HG02884 (cell line): ENCODE measurements around the gene MCEE.
"Not testable (repeated sequence)": the region's sequence is repeated elsewhere in the genome, so short reads cannot be mapped to it uniquely, and the experiment has no call there.

Experiments used
- ATAC-seq: cut with Tn5 transposase; IDR thresholded peaks from one replicate; pipeline ENCODE4 v1.9.1; 2021; ENCODE audit warnings: mild to moderate bottlenecking, moderate library complexity; ENCODE audit not compliant: unreplicated experiment

Gene MCEE

DNA sequence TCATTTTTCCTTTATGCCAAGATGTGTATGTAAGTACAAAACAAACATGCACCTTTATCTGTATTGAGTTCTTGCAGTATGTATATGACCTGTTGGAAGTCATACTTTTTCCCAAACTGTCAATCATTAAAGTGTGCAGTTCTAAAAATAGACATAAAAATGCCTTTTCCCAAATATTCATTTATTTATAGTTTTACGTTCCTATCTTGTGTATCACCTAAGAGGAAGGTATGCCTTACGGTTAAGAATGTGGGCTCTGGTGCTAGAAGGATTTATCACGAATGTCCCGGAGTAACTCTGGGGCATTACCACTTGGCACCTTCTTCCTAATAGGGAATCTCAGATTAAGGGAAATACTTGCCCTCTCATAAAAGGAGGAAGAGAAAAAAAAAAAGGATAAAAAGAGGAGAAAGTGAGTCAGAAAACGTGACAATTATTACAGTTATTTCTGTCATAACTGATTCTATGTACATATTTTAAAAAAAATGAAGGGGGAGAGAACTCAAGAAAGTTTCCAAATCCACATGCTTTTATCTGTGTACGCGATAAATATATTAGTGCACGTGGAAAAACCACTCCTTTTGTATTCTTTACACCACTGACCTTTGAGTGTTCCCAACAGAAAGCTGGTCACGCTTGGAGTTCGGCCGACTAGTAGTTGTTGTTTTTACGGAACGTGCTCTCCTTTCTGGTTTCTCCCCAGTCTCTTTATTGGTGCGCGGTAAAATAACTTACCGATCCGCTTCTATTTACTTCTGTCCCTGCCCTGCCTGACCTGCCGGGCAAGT is 721 bp downstream of the MCEE start:
- no peak for ATAC-seq

DNA sequence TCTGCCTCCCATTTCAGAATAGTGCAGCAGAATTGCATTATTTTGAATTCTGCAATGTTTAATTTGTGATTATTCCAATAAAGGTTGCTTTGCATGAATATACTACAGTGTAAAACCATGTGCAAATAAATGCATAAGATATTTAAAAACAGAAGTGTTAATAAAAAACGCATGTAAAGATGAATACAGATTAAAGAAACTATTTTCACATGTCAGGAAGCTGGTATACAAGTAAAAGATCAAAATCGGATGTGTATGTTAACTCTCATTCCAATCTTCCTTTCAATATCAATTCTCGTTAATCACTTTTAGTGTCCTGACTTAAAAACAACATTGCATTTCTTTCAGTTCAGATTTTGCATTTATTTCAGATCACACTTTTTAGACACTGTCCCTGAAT is 3.1 kb downstream of the MCEE start:
- no peak for ATAC-seq

DNA sequence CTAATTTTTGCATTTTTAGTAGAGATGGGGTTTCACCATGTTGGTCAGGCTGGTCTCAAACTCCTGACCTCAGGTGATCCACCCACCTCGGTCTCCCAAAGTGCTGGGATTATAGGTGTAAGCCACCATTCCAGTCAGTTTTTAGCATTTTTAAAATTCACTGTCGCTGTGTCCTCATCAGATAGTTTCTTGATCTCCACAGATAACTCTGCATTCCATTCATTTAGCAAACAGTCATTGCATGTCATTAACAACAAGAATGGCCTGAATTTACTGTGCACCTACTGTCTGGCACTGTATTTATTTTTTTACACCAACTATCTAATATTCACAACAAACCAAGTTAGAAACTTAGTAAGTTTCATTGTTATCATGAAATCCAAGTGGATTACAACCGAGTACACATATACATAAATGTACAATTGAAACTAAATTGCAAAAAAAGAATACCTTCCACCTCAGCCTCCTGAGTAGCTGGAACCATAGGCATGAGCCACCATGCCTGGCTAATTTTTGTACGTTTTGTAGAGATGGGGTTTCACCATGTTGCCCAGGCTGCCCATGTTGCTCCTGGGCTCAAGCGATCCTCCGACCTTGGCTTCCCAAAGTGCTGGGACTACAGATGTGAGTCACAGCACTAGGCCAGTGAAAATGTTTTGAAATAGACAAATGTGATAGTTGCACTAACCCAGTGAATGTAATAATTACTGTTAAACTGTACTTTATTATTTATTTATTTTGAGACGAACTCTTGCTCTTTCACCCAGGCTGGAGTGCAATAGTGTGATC is 4.3 kb downstream of the MCEE start:
- ATAC-seq = no peak

DNA sequence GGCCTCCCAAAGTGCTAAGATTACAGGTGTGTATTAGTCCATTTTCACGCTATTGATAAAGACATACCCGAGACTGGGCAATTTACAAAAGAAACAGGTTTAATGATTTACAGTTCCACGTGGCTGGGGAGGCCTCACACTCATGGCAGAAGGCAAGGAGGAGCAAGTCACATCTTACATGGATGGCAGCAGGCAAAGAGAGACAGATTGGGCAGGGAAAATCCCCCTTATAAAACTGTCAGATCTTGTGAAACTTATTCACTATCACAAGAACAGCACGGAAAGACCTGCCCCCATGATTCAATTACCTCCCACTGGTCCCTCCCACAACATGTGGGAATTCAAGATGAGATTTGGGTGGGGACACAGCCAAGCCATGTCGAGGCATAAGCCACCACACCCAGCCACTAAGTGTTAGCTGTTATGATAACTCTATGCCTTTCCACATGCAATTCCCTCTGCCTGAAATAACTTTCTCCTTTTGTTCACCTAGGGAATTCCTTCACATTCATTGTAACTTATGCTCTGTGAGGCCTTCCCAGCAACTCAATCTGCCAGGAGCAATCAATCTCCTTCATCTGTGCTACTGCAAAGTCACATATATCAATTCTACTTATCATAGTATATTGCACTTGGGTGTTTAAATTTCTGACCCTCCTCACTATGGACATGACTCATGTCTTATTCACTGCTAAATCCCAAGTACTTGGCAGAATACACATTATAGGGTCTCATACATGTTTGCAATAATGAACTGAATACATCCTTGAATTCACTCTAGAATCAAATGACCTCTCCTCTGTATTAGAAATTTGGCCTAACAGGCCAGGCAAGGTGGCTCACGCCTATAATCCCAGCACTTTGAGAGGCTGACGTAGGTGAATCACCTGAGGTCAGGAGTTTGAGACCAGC is 7.4 kb downstream of the MCEE start:
- ATAC-seq = no peak

GRCh38 chr2:71121479-71121878 is 8.6 kb downstream of the MCEE start:
- ATAC-seq = no peak

DNA sequence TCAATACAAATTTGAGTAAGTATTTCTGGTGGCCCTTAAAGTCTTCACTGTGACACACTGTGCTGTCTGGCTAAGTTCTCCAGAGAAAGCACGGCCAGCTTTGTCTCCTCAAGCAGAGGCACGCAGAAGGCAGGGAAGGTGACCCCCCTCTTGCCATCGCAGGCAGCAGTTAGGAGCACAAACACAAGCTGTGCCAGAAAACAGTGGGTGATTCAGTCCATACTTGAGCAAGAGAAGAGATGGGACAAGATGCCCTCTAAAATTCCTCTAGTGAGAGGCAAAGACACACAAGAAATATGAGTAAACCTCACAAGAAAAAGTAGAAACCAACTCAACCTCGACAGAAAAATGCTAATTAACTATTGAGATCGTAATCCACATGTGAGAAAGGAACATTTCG is 9.8 kb downstream of the MCEE start:
- ATAC-seq = no peak

- ATAC-seq = no peak
Measured at GRCh38 chr2:71117063-71117462, 13.0 kb downstream of the MCEE start.

GRCh38 chr2:71113843-71114242 is 16.2 kb downstream of the MCEE start:
- ATAC-seq = no peak

GRCh38 chr2:71108091-71108490 is 21.9 kb downstream of the MCEE start:
- ATAC-seq = no peak

- ATAC-seq = not testable (repeated sequence)
Measured at GRCh38 chr2:71106463-71106862, 23.6 kb downstream of the MCEE start.

DNA sequence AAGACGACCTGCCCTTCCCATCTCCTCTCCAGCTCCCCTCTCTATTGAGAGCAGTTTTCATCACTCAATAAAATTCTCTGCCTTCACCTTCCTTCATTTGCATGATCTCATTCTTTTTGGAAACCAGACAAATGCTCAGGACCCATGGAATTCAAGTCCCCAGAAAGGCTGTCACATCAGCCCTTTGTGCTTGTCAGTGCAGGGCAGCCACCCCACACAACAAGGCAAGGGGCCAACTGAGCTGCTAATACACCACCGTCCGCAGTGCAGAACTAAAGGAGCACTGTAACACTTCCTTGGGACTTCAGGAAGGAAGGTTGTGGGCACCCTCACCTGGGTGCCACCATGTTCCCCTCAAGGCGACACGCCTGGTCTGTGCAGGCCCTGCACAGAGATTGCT is 26.2 kb downstream of the MCEE start:
- ATAC-seq = no peak

DNA sequence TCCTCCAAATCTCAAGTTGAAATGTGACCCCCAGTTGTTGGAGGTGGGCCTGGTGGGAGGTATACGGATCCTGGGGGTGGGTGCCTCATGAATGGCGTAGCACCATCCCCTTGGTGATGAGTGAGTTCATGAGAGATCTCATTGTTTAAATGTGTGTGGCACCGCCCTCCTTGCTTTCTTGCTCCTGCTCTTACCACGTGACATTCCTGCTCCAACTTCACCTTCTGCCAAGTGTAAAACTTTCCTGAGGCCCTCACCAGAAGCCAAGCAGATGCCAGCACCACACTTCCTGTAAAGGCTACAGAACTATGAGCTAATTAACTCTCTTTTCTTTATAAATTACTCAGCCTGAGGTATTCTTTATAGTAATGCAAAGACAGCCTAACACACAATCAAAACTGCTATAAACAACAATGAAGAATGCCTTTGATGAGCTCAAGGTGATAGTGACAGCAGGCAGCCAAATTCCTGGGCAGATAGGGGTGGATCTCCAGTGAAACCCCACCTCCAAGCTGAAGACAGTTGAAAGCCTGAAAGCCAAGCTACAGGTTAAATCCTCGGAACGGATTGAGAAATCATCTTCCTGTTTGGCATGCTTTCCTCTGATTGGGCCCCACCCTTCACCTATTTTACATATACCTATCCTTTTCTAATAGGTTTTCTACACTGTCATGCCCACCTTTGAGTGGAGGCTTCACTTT is 26.9 kb downstream of the MCEE start:
- ATAC-seq = no peak

- no peak for ATAC-seq
Measured at GRCh38 chr2:71101656-71102055, 28.4 kb downstream of the MCEE start.

DNA sequence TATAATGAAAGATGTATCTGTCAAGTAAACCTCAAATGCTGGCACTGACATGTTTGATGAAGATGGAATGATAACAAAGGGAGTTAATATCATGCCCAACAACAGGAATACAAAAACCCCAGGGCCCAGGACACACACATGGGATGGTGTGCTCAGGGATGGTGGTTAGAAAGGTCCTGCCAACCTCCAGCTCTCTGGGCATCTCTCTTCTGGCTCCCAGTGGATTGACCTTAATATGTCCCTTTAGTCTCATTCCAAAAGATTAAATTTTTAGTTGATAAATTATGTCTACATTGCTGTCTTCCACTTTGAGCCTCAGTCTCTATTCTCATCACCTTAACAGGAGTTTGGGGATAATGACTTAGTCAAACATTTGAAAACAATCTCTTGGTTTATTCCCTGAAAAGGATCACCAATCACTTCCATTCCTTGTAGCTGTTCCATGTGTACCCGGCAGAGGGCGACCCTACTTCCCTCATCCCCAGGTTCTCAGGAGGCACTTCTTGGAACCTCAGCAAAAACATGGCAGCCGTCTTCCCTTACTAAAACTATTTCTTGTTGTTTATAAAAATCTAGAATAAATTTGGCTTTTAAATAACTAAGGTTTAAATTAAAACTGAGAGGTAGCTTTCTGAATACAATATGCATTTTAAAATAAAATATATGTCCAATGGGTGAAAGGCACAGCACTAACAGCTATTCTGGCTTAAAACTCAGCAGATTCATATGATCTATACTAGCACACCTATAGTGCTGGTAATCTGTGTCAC is 29.6 kb downstream of the MCEE start:
- no peak for ATAC-seq

- not testable (repeated sequence) for ATAC-seq
Measured at GRCh38 chr2:71092491-71093260, 37.4 kb downstream of the MCEE start.

GRCh38 chr2:71091808-71092207 is 38.2 kb downstream of the MCEE start:
- not testable (repeated sequence) for ATAC-seq

GRCh38 chr2:71089475-71089874 is 40.6 kb downstream of the MCEE start:
- ATAC-seq = not testable (repeated sequence)

GRCh38 chr2:71085325-71086003 is 44.6 kb downstream of the MCEE start:
- ATAC-seq = not testable (repeated sequence)
